Measurements from ENCODE around the gene TFAP2E. TPM values are rescaled to one million over a fixed set of nuclear protein-coding genes. Genes with fewer than 3 reads are reported as not detected.
"Not testable (repeated sequence)": the region's sequence is repeated elsewhere in the genome, so short reads cannot be mapped to it uniquely, and the experiment has no call there.

The TFAP2E gene
- total RNA-seq, 1 experiment from 2014 or later: 6.1 TPM

- ChIA-PET RAD21 (ENCODE audit: low non-redundant PET in 1 of 2, low total read pairs in 2 of 2, uncharacterized antibody in 2 of 2, unreplicated experiment in 2 of 2) (no interaction called here), POLR2A (no interaction called here), CTCF (no interaction called here)
- H3K27ac ChIP-seq (ENCODE audit: low read depth, low read length): no peak overlapping the region
- H3K4me3 ChIP-seq (replicated peaks in 1 of 2; ENCODE audit: low read depth in 1 of 2, low read length in 2 of 2): no peak overlapping the region
- no peak for ATAC-seq
- H3K4me1 ChIP-seq (ENCODE audit: control insufficient read depth in 1 of 2, insufficient read depth in 2 of 2, low read length in 2 of 2): no peaks in the 10 kb centered on the region
- TF ChIP-seq ATF3 (IDR thresholded peaks at IDR 0.05): no peak
- TF ChIP-seq POLR2A (IDR thresholded peaks at IDR 0.05; ENCODE audit: borderline replicate concordance, extremely low read depth, insufficient read depth, insufficient read length): peak; percentile 46
- no peaks in the 10 kb centered on the region for H3K79me2 ChIP-seq (ENCODE audit: insufficient read depth, low read length)
- H3K36me3 ChIP-seq (ENCODE audit: control insufficient read depth in 1 of 2, insufficient read depth in 2 of 2, low read length in 2 of 2): no peaks in the 10 kb centered on the region
- no peak overlapping the region for H2AFZ ChIP-seq (ENCODE audit: low read depth, low read length, poor library complexity, severe bottlenecking)
- intact Hi-C loops (cut with micrococcal nuclease): no loop called here
- H3K4me2 ChIP-seq (ENCODE audit: low read length): no peak overlapping the region
- no peak for DNase-seq (ENCODE audit: low read depth, low spot score)
- H3K9me2 ChIP-seq (ENCODE audit: insufficient read depth): no peaks in the 10 kb centered on the region
- no peaks in the 10 kb centered on the region for H3K9me3 ChIP-seq (ENCODE audit: control insufficient read depth in 1 of 2, insufficient read depth in 1 of 2, low read depth in 1 of 2, low read length in 2 of 2)
- H4K20me1 ChIP-seq (ENCODE audit: insufficient read depth): no peaks in the 10 kb centered on the region
- H3K27me3 ChIP-seq (ENCODE audit: insufficient read depth, low read length): no peaks in the 10 kb centered on the region
- no TSS peak for BruUV-seq (replicated peaks)
- H3K9ac ChIP-seq (ENCODE audit: low read length): no peak overlapping the region
Observed at GRCh38 chr1:35580949-35581388, 7.9 kb downstream of the TFAP2E start.

GRCh38 chr1:35581621-35582020, 8.5 kb downstream of the TFAP2E start:
- RAD21 ChIA-PET (ENCODE audit: low non-redundant PET in 1 of 2, low total read pairs in 2 of 2, uncharacterized antibody in 2 of 2, unreplicated experiment in 2 of 2); H3K4me1 ChIP-seq (ENCODE audit: control insufficient read depth in 1 of 2, insufficient read depth in 2 of 2, low read length in 2 of 2); H3K9me3 ChIP-seq (ENCODE audit: control insufficient read depth in 1 of 2, insufficient read depth in 1 of 2, low read depth in 1 of 2, low read length in 2 of 2); H3K27ac ChIP-seq (ENCODE audit: low read depth, low read length); H3K27me3 ChIP-seq (ENCODE audit: insufficient read depth, low read length); DNase-seq (ENCODE audit: low read depth, low spot score); H3K4me2 ChIP-seq (ENCODE audit: low read length); H3K79me2 ChIP-seq (ENCODE audit: insufficient read depth, low read length); intact Hi-C loops (cut with micrococcal nuclease); CTCF ChIA-PET; H3K9ac ChIP-seq (ENCODE audit: low read length); H3K9me2 ChIP-seq (ENCODE audit: insufficient read depth); H4K20me1 ChIP-seq (ENCODE audit: insufficient read depth); ATAC-seq; H3K36me3 ChIP-seq (ENCODE audit: control insufficient read depth in 1 of 2, insufficient read depth in 2 of 2, low read length in 2 of 2); H2AFZ ChIP-seq (ENCODE audit: low read depth, low read length, poor library complexity, severe bottlenecking); BruUV-seq (replicated peaks); POLR2A ChIA-PET; H3K4me3 ChIP-seq (replicated peaks in 1 of 2; ENCODE audit: low read depth in 1 of 2, low read length in 2 of 2): not testable (repeated sequence)

- ChIA-PET CTCF (no interaction called here), POLR2A (interaction anchor here (1.6 kb wide), 1 partner anchor 12 kb away, joined by 3 read pairs; the partner anchor contains the start of gene TFAP2E), RAD21 (ENCODE audit: low non-redundant PET in 1 of 2, low total read pairs in 2 of 2, uncharacterized antibody in 2 of 2, unreplicated experiment in 2 of 2) (no interaction called here)
- Histone ChIP-seq H3K27me3 (ENCODE audit: insufficient read depth, low read length) (no peaks in the 10 kb centered on the region), H3K4me2 (ENCODE audit: low read length) (no peak overlapping the region), H3K4me3 (replicated peaks in 1 of 2; ENCODE audit: low read depth in 1 of 2, low read length in 2 of 2) (no peak overlapping the region), H3K36me3 (ENCODE audit: control insufficient read depth in 1 of 2, insufficient read depth in 2 of 2, low read length in 2 of 2) (peaks cover 0 to 6% of the 10 kb centered on the region in 2 experiments; a peak in 1 of 4 replicates), H4K20me1 (ENCODE audit: insufficient read depth) (no peaks in the 10 kb centered on the region), H2AFZ (ENCODE audit: low read depth, low read length, poor library complexity, severe bottlenecking) (no peak overlapping the region), H3K79me2 (ENCODE audit: insufficient read depth, low read length) (no peaks in the 10 kb centered on the region), H3K9me3 (ENCODE audit: control insufficient read depth in 1 of 2, insufficient read depth in 1 of 2, low read depth in 1 of 2, low read length in 2 of 2) (no peaks in the 10 kb centered on the region), H3K4me1 (ENCODE audit: control insufficient read depth in 1 of 2, insufficient read depth in 2 of 2, low read length in 2 of 2) (no peaks in the 10 kb centered on the region), H3K9ac (ENCODE audit: low read length) (no peak overlapping the region), H3K9me2 (ENCODE audit: insufficient read depth) (no peaks in the 10 kb centered on the region), H3K27ac (ENCODE audit: low read depth, low read length) (no peak overlapping the region)
- DNase-seq (ENCODE audit: low read depth, low spot score) (no peak), ATAC-seq (no peak)
- no peak for TF ChIP-seq SP1 (IDR thresholded peaks at IDR 0.05; ENCODE audit: low read depth)
- no TSS peak for BruUV-seq (replicated peaks)
- intact Hi-C loops (cut with micrococcal nuclease): no loop called here
Observed at GRCh38 chr1:35585281-35585680, 12.2 kb downstream of the TFAP2E start.

GRCh38 chr1:35585805-35586204, 12.7 kb downstream of the TFAP2E start:
- H3K9me3 ChIP-seq (ENCODE audit: control insufficient read depth in 1 of 2, insufficient read depth in 1 of 2, low read depth in 1 of 2, low read length in 2 of 2); intact Hi-C loops (cut with micrococcal nuclease); POLR2A ChIA-PET; H3K79me2 ChIP-seq (ENCODE audit: insufficient read depth, low read length); H3K4me3 ChIP-seq (replicated peaks in 1 of 2; ENCODE audit: low read depth in 1 of 2, low read length in 2 of 2); H4K20me1 ChIP-seq (ENCODE audit: insufficient read depth); H3K36me3 ChIP-seq (ENCODE audit: control insufficient read depth in 1 of 2, insufficient read depth in 2 of 2, low read length in 2 of 2); H3K4me2 ChIP-seq (ENCODE audit: low read length); H2AFZ ChIP-seq (ENCODE audit: low read depth, low read length, poor library complexity, severe bottlenecking); H3K9ac ChIP-seq (ENCODE audit: low read length); H3K27me3 ChIP-seq (ENCODE audit: insufficient read depth, low read length); BruUV-seq (replicated peaks); H3K4me1 ChIP-seq (ENCODE audit: control insufficient read depth in 1 of 2, insufficient read depth in 2 of 2, low read length in 2 of 2); CTCF ChIA-PET; DNase-seq (ENCODE audit: low read depth, low spot score); ATAC-seq; RAD21 ChIA-PET (ENCODE audit: low non-redundant PET in 1 of 2, low total read pairs in 2 of 2, uncharacterized antibody in 2 of 2, unreplicated experiment in 2 of 2); H3K9me2 ChIP-seq (ENCODE audit: insufficient read depth); H3K27ac ChIP-seq (ENCODE audit: low read depth, low read length): not testable (repeated sequence)

All from HCT116 (cell line).